ENCODE results near the gene ST8SIA2.

DNA sequence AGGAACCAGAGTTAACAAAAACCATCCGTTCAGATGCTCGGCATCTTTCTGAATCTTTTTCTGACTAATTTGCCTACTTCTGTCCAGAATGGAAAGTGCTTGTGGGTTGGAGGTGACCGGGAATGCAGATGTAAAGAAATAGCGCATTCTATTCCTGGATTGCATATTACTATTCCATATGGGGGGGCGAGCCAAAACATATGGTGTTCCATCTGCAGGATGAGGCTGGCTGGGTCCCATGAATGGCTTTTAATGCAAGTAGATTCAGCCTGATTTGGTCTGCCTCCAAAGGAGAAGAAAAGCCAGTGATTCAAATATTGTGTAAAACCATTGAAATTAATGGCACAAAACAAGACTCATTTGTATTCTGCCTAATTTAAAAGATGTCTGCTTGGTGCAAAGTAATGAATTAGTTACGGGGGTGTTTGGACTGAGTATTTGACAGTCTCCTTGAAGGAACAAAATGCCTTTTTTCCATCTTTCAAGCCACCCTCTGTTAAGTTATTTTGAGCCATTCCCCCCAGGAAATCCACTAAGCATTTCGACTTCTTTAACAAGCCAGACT is 99.0 kb downstream of the ST8SIA2 start:
- TF ChIP-seq, protein P1, sequence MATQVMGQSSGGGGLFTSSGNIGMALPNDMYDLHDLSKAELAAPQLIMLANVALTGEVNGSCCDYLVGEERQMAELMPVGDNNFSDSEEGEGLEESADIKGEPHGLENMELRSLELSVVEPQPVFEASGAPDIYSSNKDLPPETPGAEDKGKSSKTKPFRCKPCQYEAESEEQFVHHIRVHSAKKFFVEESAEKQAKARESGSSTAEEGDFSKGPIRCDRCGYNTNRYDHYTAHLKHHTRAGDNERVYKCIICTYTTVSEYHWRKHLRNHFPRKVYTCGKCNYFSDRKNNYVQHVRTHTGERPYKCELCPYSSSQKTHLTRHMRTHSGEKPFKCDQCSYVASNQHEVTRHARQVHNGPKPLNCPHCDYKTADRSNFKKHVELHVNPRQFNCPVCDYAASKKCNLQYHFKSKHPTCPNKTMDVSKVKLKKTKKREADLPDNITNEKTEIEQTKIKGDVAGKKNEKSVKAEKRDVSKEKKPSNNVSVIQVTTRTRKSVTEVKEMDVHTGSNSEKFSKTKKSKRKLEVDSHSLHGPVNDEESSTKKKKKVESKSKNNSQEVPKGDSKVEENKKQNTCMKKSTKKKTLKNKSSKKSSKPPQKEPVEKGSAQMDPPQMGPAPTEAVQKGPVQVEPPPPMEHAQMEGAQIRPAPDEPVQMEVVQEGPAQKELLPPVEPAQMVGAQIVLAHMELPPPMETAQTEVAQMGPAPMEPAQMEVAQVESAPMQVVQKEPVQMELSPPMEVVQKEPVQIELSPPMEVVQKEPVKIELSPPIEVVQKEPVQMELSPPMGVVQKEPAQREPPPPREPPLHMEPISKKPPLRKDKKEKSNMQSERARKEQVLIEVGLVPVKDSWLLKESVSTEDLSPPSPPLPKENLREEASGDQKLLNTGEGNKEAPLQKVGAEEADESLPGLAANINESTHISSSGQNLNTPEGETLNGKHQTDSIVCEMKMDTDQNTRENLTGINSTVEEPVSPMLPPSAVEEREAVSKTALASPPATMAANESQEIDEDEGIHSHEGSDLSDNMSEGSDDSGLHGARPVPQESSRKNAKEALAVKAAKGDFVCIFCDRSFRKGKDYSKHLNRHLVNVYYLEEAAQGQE (IDR thresholded peaks at IDR 0.05; ENCODE audit: insufficient read depth in 1 of 2, low read depth in 2 of 2, low read length in 2 of 2): no peak
- no peak for TF ChIP-seq POLR2AphosphoS5 (IDR thresholded peaks at IDR 0.05; ENCODE audit: low read depth, low read length)
